GM18519 (cell line): ENCODE results near the gene U2SURP.

Experiments
- ATAC-seq: cut with Tn5 transposase; IDR thresholded peaks from one replicate; pipeline ENCODE4 v1.9.1; 2021; ENCODE audit warnings: mild to moderate bottlenecking, moderate library complexity; ENCODE audit not compliant: unreplicated experiment, low FRiP score

The U2SURP gene

DNA sequence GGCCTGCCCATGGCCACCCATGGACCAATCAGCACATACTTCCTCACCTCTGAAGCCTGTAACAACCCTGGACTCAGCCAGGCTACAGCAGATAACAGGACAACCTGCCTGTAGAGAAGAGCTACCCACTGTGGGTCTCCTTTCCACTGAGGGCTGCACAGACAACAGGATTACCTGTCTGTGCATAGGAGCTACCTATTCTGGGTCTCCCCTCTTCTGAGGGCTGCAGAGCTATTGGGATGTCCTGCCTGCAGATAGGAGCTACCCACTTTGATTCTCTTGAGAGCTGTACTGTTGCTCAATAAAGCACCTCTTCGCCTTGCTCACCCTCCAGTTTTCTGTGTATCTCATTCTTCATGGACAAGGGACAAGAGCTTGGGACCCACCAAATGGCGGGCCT, 94.4 kb downstream of the U2SURP start:
- ATAC-seq, result no peak

DNA sequence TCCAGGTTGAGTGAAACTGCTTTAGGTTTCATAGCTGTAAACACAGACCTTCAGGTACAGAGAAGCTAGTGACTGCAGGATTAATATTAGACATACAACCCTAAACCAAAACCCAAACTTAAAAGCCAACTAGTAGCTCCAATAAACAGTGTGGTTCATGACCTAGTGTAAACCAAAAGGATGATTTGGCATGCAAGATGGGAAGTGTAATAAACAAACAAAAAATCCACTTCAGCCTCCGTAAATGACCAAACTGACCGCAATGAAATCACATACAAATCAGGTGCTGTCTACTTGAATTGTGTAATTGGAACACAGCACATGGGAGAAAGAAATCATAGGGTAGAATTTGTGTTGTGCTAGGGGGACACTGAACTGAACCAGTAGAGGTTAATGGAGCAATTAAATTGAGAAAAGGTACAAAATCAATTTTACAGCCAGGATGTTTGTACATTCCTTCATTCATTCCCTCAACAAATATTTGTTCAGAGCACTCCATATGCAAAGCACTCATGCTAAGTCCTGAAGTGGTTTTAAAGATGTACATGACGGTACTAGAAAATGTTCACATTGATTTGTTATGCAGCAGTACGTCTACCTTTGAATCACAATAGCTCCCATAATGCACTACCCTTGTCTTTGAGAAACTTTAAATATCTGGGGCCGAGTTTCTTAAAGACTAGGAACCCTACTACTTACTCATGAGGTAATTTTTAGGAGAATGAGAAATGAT, 96.8 kb downstream of the U2SURP start:
- ATAC-seq, result no peak

DNA sequence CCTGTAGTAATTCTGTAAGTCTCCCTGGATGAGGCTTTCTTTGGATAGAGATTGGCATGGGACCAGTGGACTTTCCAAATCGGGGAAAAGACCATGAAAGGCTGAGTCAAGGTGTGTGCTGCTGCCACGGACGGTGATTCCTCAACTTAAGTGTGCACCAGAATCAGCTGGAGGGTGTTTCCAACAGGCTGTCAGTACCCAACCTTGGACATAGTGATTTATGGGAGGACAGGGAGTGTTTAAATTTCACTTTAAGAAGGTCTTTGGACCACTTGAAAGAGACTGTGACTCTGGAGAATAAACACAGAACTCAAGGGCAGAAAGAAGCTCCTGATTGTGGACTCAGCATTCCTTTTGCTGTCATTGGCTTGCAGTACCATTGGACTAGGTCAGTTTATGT, 97.8 kb downstream of the U2SURP start:
- no peak for ATAC-seq

DNA sequence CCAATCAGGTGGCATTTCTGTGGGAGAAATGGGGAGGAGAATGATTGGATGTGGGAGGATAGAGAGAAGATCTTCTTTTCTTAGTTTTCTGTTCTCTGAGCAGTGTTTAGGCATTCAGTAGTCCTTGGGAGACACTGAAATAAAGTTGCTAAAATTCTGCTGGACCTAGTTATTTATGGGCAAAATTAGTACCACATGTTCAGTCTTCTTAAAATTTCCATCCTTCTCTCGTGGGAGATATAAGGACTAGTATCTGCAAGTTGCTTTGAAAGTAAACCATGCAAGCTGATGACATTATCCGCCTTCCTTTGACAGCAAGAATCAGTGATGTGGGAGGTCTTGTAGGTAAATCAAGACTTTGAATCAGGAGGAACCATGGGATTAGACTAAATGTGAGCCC, 98.3 kb downstream of the U2SURP start:
- no peak for ATAC-seq

DNA sequence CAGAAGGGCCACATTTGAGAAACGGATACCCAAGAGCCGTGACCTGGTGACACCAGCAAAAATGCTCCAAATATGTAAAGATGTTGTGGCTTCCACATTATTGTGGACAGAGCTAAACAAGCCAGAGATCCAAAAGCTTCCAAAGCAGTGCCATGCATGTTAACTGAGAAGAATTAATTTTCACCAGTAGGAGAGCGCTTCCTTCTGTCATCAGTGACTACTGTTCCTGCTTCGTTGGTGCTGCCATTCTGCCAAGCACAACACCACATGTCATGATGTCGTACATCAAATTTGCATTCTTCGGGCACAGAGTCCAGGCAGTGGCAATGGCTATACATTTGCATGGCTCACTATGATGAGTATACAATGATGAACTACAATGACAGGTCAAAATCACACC, 99.1 kb downstream of the U2SURP start:
- ATAC-seq, result no peak

DNA sequence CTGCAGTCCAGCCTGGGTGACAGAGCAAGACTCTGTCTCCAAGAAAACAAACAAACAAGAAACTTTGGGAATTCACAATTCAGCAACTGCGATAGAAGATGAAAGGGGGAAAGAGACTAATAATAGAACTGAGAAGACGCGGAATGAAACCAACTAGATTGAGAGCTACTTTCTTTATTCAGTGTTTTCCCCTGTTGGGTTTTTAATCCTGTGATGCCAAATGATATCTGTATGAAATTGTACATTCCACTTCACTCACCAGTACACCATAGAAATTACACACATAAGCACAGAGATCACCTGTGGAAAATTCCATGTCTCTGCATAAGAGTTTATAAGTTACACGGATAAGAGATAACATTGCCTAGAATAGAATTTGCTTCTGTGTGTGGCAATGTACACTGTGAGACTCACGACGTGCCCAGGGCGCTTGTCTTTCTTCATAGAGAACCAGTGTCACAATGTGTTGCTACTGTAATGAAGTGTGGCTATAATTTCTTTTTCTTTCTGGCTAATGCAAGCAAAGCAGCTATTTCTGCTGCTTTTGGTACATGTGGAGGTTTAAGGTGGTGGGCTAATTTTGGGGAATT, 100.5 kb downstream of the U2SURP start:
- no peak for ATAC-seq

DNA sequence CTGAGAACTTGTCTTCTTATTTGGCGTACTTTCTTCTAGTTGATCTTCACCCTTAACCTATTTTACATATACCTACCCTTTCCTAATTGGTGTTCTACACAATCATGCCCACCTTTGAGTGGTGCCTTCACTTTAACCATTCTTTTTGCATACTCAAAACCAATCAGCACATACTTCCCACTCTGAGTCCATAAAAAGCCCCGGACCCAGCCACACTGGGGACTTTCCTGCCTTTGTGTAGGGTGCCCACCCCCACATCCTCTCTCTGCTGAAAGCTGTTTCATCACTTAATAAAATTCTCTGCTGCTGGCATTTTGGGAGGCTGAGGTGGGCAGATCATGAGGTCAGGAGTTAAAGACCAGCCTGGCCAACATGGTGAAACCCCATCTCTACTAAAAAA, 102.3 kb downstream of the U2SURP start:
- ATAC-seq, result no peak

DNA sequence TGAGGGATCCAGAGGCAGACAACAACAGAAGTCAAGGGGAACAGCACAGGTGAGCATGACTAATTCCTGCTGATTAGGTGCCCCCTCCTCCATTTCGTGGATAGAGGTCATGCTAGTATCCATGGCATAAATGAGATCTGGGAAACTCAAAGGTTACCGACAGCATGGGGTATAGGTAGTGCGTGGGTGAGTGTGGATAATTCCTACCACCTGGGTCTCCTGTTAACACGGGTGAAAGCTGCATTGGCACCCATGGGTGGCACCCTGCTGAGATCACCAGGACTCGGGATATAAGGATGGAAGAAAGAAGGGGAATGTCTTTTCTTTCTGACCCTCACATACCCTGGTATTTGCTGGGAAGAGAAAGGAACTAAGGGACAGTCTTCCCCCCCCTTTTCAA, 103.8 kb downstream of the U2SURP start:
- no peak for ATAC-seq

DNA sequence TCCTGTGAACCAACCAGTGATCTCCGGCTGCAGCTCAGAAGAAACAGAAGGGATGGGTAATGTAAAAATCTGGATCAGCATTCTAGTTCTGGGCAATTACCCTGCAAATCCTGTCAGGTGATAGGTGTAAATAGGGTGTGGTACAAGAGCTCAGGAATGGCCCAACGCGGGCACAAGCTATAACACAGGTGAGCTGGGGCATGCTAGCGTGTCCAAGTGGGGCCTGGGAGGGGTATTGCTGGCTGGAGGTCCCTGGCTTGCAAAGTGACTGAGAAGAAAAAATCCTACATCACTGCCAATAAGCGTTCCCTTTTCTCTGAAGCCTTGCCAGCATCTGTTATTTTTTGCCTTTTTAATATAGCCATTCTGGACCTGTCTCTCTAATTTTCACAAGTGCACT, 108.5 kb downstream of the U2SURP start:
- ATAC-seq, result no peak
